Fibroblast of skin of scalp (primary cell): Measurements from ENCODE around the gene MACROD1.
A peak's percentile ranks its signal among the peaks of the same experiment; 100 is the strongest.

Experiments used
- DNase-seq: peaks from one replicate; pipeline ENCODE4 v3.0.0-alpha.2; 2013

Gene MACROD1

GRCh38 chr11:64072871-64073270 is 93.0 kb downstream of the MACROD1 start:
- no peak for DNase-seq

DNA sequence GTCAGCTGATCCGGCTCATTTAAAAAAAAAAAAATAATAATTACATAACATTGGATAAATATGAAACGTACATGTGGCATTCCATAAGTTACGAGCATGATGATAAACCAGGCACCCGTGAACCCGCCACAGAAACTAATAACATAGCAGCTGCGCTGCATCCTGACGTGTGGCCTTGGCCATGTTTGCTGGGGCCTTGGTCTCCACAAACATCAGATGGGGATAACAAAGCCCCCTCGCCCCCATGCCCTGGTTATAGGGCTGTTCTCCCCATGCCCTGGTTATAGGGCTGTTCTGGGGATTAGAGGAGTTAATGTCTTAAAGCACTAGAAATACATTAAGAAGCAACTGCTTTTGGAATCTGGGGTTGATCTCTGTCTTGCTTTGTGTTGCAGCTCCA is 93.5 kb downstream of the MACROD1 start:
- DNase-seq = no peak

DNA sequence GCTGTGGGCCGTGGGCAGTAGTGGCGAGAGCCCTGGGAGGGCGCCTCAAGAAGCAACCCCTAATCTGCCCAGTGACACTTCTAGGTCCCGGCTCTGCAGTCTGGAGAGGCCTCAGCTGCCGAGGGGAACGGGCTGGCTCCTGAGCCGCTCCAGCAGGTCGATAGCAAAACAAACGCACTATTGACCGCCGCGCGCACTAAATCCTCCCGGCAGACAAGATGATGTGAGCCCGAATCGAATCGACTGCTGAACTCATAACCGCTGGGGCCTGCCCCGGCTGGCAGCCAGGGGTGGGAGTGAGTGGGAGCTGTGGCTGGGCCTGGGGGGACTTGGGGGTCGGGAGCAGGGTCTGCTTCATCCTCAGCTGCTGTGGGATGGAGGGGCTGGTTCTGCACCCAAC is 94.1 kb downstream of the MACROD1 start:
- DNase-seq = no peak

GRCh38 chr11:64070314-64070681 is 95.6 kb downstream of the MACROD1 start:
- DNase-seq = no peak

GRCh38 chr11:64069401-64070313 is 96.3 kb downstream of the MACROD1 start:
- DNase-seq = no peak

GRCh38 chr11:64068705-64069400 is 97.1 kb downstream of the MACROD1 start:
- no peak for DNase-seq

DNA sequence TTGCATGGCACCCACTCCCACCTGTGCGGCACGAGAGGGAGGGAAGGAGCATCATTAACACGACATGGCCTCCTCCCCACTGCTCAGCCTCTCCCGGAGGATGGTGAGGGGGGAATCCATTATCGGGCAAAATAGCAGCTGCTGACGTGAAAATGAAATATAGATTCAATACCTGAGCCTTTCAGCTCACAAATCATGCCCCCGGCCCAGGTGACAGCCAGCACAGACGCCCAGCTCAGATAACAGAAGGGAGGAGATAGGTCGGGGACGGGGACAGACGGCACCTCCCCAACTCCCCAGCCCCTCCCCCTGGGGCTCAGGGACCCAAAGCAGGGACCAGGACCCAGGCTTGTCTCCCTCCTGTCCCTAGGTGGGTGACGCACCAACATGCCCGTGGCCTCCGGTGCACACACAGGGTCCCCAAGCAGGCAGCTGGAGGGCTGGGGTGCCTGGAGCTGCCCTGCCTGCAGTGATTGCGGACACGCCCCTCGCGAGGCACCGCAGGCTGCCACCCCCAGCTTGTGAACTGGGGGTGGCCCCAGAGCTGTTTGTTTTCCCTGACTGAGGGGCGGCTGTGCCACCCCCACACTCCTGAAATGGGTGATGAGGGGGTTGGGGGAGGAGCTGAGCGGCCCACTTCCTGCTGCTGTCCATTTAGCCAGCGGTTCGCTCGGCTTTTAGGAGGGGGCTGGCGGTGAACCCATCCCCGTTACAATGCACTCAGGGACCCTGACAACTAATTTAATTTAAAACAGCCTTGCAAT is 98.5 kb downstream of the MACROD1 start:
- no peak for DNase-seq

- no peak for DNase-seq
Observed at GRCh38 chr11:64065712-64066111, 100.2 kb downstream of the MACROD1 start.

GRCh38 chr11:64065141-64065465 is 100.8 kb downstream of the MACROD1 start:
- no peak for DNase-seq

- DNase-seq = no peak
Observed at GRCh38 chr11:64064374-64065140, 101.4 kb downstream of the MACROD1 start.

- no peak for DNase-seq
Observed at GRCh38 chr11:64063777-64064176, 102.1 kb downstream of the MACROD1 start.

- DNase-seq = no peak
Observed at GRCh38 chr11:64062185-64063039, 103.5 kb downstream of the MACROD1 start.

GRCh38 chr11:64060861-64061444 is 105.0 kb downstream of the MACROD1 start:
- peak; percentile 40 for DNase-seq

GRCh38 chr11:64060263-64060860 is 105.6 kb downstream of the MACROD1 start:
- DNase-seq = no peak

- DNase-seq = no peak
Observed at GRCh38 chr11:64059339-64060140, 106.4 kb downstream of the MACROD1 start.

DNA sequence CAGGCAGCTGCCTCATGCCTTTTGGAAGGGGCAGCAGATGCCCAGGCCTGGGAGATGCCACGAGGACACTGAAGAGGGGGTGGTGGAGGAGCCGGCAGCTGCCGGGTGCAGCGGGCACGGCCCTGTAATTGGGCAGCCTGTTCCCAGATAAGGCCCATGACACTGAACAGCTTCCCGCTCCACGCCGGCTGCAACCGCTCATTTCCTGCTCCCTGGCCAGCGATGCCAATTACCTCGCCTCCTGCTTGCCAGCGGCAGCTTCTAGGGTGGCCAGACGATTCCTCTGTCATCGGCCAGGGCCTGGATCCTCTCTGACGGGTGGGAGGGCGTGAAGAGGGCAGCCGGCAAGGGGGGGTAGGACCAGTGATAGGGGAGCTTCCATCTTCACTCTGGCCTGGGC is 107.4 kb downstream of the MACROD1 start:
- no peak for DNase-seq

DNA sequence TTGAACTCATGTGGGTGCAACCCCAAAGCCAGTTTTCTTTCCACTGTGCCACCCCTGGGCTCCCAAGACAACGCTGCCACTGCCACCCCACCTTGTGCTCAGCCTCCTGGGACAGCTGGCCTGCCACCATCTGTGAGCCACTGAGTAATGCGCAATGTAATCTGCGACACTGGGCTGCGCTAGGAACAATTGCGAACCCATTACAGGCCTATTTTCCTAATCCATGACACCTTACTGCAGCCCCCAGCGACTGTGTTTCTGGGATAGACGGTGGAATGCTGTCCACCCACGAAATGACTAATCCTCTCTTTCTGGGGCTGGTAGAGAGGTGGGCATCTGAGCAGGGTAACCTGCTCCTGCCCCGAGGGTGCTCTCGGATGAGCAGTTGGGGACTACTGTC is 108.0 kb downstream of the MACROD1 start:
- DNase-seq = no peak

GRCh38 chr11:64056861-64057260 is 109.1 kb downstream of the MACROD1 start:
- DNase-seq = no peak

DNA sequence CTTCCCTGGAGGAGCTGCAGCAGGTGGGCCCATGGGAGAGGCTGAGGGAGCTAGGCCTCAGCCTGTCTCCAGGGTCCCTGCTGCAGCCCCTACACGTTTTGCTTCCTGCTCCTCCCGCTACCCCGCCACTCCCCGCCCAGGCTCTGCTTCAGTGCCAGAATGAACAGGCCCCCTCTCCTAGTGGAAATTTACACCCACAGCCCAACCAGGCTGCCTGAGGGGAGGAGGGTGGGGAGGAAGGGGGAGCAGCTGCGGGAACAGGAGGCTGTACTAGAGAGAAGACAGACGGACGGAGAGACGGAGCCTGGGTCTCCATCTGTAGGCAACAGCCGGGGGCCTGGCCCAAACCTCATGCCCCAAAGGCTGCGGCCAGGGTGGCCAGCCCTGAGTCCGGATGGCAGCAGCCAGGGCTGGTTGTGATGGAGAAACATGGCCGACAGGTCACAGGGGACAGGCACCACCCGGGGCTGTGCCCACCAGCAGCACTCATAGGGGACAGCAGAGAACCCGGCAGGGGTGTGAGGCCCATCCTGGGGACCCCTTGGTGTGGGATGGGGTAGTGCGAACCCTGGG is 109.6 kb downstream of the MACROD1 start:
- DNase-seq = no peak

- no peak for DNase-seq
Observed at GRCh38 chr11:64055077-64055476, 110.8 kb downstream of the MACROD1 start.
